ENCODE measurements around the gene UBE2J2. TPM values are rescaled to one million over a fixed set of nuclear protein-coding genes. Genes with fewer than 3 reads are reported as not detected.
A peak's percentile ranks its signal among the peaks of the same experiment; 100 is the strongest.

The UBE2J2 gene
- total RNA-seq, 3 donors from 2014 or later = 37.0 to 39.8 (median 37.4) TPM

- no peak for DNase-seq (ENCODE audit: low spot score in 2 of 2)
- intact Hi-C loops (cut with DNase I; ENCODE audit: low total_unique reads) = no loop called here
- Histone ChIP-seq H3K36me3 (no peaks in the 10 kb centered on the region), H3K9me3 (no peaks in the 10 kb centered on the region), H3K27me3 (no peaks in the 10 kb centered on the region), H3K27ac (peak overlapping the region; percentile 90 to 93), H3K4me3 (peak overlapping the region; percentile 78 to 86 (median 80)), H3K4me1 (peaks cover 25 to 34% of the 10 kb centered on the region in 2 donors)
- TF ChIP-seq, protein P1, sequence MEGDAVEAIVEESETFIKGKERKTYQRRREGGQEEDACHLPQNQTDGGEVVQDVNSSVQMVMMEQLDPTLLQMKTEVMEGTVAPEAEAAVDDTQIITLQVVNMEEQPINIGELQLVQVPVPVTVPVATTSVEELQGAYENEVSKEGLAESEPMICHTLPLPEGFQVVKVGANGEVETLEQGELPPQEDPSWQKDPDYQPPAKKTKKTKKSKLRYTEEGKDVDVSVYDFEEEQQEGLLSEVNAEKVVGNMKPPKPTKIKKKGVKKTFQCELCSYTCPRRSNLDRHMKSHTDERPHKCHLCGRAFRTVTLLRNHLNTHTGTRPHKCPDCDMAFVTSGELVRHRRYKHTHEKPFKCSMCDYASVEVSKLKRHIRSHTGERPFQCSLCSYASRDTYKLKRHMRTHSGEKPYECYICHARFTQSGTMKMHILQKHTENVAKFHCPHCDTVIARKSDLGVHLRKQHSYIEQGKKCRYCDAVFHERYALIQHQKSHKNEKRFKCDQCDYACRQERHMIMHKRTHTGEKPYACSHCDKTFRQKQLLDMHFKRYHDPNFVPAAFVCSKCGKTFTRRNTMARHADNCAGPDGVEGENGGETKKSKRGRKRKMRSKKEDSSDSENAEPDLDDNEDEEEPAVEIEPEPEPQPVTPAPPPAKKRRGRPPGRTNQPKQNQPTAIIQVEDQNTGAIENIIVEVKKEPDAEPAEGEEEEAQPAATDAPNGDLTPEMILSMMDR (IDR thresholded peaks at IDR 0.05) = no peak
- TF ChIP-seq POLR2AphosphoS5 (IDR thresholded peaks at IDR 0.05) = no peak
- no peak for TF ChIP-seq POLR2A (IDR thresholded peaks at IDR 0.05)
These were observed 33.1 kb upstream of the UBE2J2 start for GRCh38 chr1:1306661-1307260.

GRCh38 chr1:1306070-1306660, 32.5 kb upstream of the UBE2J2 start:
- TF ChIP-seq, protein P1 (IDR thresholded peaks at IDR 0.05) = no peak
- no peak for TF ChIP-seq POLR2A (IDR thresholded peaks at IDR 0.05)
- TF ChIP-seq POLR2AphosphoS5 (IDR thresholded peaks at IDR 0.05) = no peak
- Histone ChIP-seq H3K4me3 (peak overlapping the region; percentile 78 to 86 (median 80)), H3K9me3 (no peaks in the 10 kb centered on the region), H3K4me1 (peaks cover 25 to 34% of the 10 kb centered on the region in 2 donors), H3K27me3 (no peaks in the 10 kb centered on the region), H3K36me3 (no peaks in the 10 kb centered on the region), H3K27ac (peak overlapping the region; percentile 85 to 86)
- intact Hi-C loops (cut with DNase I; ENCODE audit: low total_unique reads) = no loop called here
- DNase-seq (ENCODE audit: low spot score in 2 of 2) = no peak

DNA sequence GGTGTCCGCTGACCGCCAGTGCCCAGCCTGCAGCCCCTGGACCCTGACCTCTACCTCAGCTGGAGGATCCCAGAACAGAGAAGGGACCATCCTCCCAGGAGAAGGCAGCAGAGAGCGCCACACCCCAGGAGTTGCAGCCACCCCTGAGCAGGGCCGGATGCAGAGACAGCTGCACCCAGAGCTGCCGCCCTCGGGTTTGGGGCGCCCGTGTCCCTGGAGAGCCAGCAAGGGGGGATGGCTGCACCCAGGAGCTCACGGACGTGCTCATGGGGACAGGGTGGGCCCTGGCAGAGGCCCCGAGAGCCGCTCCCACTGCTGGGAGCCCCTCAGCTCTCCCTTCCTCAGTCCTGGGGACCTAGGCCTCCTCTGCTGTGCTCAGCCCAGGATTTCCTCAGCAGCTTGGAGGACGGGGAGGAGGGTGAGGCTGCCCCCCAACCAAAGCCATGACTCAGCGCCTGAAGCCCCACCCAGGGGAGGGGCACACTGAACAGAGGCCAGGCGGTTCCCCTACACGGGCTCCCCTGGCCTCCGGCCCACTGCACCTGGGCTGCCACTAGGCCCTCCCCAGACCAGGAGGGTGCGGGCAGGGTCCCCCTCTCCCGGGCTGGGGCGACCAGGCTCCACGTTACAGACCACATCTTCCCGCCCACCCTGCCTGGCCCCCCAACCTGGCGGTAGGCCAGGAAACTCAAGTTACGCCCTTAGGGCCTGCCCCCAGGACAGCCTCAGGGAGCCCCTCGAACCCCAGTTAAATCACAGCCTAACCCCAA, 31.8 kb upstream of the UBE2J2 start:
- Histone ChIP-seq H3K4me3 (peak overlapping the region; percentile 78 to 86 (median 80)), H3K4me1 (peaks cover 25 to 34% of the 10 kb centered on the region in 2 donors), H3K27me3 (no peaks in the 10 kb centered on the region), H3K27ac (peak overlapping the region; percentile 85 to 86), H3K9me3 (no peaks in the 10 kb centered on the region), H3K36me3 (no peaks in the 10 kb centered on the region)
- TF ChIP-seq, protein P1 (IDR thresholded peaks at IDR 0.05) = no peak
- TF ChIP-seq POLR2A (IDR thresholded peaks at IDR 0.05) = no peak
- TF ChIP-seq POLR2AphosphoS5 (IDR thresholded peaks at IDR 0.05) = no peak
- intact Hi-C loops (cut with DNase I; ENCODE audit: low total_unique reads) = no loop called here
- no peak for DNase-seq (ENCODE audit: low spot score in 2 of 2)

- H3K4me3 ChIP-seq = peak overlapping the region; percentile 78 to 86 (median 80)
- DNase-seq (ENCODE audit: low spot score in 2 of 2) = peak; percentile 77 to 81
- peaks cover 25 to 29% of the 10 kb centered on the region in 2 donors for H3K4me1 ChIP-seq
- TF ChIP-seq POLR2AphosphoS5 (IDR thresholded peaks at IDR 0.05) (peak in 2 of 3 donors; percentile 38 to 45), POLR2A (IDR thresholded peaks at IDR 0.05) (no peak)
- TF ChIP-seq, protein P1 (IDR thresholded peaks at IDR 0.05) = no peak
- H3K27me3 ChIP-seq = no peaks in the 10 kb centered on the region
- H3K27ac ChIP-seq = peak overlapping the region; percentile 85 to 86
- no peaks in the 10 kb centered on the region for H3K9me3 ChIP-seq
- no peaks in the 10 kb centered on the region for H3K36me3 ChIP-seq
- intact Hi-C loops (cut with DNase I; ENCODE audit: low total_unique reads) = no loop called here
These were observed 31.0 kb upstream of the UBE2J2 start for GRCh38 chr1:1304331-1305299.
